HCT116 (cell line): ENCODE data around the gene PSME1.

Experiments used
- JUND ChIP-seq: IDR thresholded peaks from 2 replicates; pipeline ENCODE4 v1.6.1; 2012
- POLR2A ChIP-seq: IDR thresholded peaks from 2 replicates; pipeline ENCODE4 v1.7.0; 2011; ENCODE audit warnings: borderline replicate concordance; ENCODE audit not compliant: insufficient read depth, insufficient read length; ENCODE audit errors: extremely low read depth
- SP1 ChIP-seq: IDR thresholded peaks from 2 replicates; pipeline ENCODE4 v1.6.1; 2012; ENCODE audit warnings: low read depth
- YY1 ChIP-seq: IDR thresholded peaks from 2 replicates; pipeline ENCODE4 v1.6.1; 2011; ENCODE audit warnings: low read length, low read depth, moderate library complexity, mild to moderate bottlenecking; ENCODE audit not compliant: insufficient replicate concordance; ENCODE audit errors: extremely low read depth
- TF ChIP-seq, protein P1 (sequence below), 3 experiments: fragments of 200-600 bp in 1 of 3; sonication (generic) in 1 of 3; IDR thresholded peaks in 2 of 3; conservative IDR thresholded peaks in 1 of 3; 2 replicates each; pipeline ENCODE4 v1.5.1; 2012 to 2017; ENCODE audit warnings: low read depth in 2 of 3, low read length in 2 of 3, antibody characterized with exemption in 1 of 3, borderline replicate concordance in 1 of 3, control low read depth in 1 of 3, mild to moderate bottlenecking in 1 of 3, mixed read lengths in 1 of 3, mixed run types in 1 of 3, moderate library complexity in 1 of 3; ENCODE audit not compliant: insufficient read depth in 1 of 3

DNA sequence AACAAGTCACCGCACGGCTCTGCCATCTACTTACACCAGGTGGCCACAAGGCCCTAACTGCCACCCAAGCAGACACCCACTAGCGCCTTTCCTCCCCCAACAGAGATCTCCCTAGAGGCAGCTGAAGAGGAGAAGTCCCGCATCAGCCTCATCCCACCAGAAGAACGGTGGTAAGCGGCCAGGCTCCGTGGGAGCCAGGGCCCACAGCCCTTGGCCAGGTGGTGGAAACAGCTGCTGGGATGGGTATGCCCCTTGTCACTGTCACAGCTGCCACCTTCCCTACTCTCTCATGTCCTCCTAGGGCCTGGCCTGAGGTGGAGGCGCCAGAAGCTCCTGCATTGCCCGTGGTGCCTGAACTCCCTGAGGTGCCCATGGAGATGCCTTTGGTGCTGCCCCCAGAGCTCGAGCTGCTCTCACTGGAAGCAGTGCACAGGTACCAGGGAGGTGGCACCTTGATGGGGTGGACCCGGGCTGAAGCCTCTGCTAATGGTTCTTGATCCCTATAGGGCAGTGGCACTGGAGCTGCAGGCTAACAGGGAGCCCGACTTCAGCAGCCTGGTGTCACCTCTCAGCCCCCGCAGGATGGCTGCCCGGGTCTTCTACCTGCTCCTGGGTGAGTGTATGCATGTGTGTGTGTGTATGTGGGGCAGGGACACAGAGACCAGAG lies 43.4 kb downstream of the PSME1 start:
- TF ChIP-seq, protein P1, sequence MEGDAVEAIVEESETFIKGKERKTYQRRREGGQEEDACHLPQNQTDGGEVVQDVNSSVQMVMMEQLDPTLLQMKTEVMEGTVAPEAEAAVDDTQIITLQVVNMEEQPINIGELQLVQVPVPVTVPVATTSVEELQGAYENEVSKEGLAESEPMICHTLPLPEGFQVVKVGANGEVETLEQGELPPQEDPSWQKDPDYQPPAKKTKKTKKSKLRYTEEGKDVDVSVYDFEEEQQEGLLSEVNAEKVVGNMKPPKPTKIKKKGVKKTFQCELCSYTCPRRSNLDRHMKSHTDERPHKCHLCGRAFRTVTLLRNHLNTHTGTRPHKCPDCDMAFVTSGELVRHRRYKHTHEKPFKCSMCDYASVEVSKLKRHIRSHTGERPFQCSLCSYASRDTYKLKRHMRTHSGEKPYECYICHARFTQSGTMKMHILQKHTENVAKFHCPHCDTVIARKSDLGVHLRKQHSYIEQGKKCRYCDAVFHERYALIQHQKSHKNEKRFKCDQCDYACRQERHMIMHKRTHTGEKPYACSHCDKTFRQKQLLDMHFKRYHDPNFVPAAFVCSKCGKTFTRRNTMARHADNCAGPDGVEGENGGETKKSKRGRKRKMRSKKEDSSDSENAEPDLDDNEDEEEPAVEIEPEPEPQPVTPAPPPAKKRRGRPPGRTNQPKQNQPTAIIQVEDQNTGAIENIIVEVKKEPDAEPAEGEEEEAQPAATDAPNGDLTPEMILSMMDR (IDR thresholded peaks at IDR 0.05 in 2 of 3, conservative IDR thresholded peaks at IDR 0.05 in 1 of 3; ENCODE audit: borderline replicate concordance in 1 of 3, insufficient read depth in 1 of 3, low read depth in 2 of 3, low read length in 2 of 3), result no peak
- TF ChIP-seq SP1 (no peak), YY1 (no peak), POLR2A (no peak), JUND (no peak)
